DLD1 (cell line): ENCODE results near the gene HYLS1.

Source experiments
- in situ Hi-C: cut with HindIII; loops from 2 replicates; pipeline ENCODE4 v1.10.0; 2017; ENCODE audit warnings: low sequenced_read_pairs

Gene HYLS1

DNA sequence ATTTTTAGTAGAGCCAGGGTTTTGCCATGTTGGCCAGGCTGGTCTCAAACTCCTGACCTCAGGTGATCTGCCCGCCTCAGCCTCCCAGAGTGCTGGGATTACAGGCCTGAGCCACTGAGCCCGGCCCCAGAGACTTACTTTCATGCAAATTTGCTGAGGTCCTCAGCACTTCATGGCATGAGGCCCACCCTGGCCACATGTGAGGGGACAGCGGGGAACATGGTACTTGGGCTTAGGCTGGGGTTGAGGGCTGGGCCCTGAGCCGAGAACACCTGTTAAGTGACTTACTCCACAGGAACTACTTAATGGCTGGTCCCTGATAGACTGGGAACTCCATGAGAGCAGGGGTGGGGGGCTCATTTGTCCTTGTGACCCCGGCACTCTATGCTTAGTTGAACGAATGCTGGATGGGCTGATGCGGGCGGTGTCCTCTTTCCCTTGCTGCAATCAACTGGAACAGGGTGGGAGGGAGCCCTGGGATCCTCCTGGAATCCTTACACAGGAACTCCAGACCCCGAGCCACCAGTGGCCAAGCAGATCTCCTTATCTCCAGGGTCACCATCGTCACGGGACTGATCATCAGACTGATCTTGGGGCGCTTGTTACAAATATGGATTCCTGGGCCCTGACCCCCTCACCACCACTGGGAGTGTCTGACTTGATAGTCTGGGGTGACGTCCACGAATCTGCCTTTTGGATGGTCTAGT, 59.4 kb downstream of the HYLS1 start:
- in situ Hi-C loops: loop anchor here (25.0 kb wide), 2 partner anchors 140 to 290 kb away; no protein-coding TSS in a partner anchor

- in situ Hi-C loops: loop anchor here (25.0 kb wide), 2 partner anchors 140 to 290 kb away; no protein-coding TSS in a partner anchor
Measured at GRCh38 chr11:125947419-125948277, 60.2 kb downstream of the HYLS1 start.

GRCh38 chr11:125948278-125949051, 61.0 kb downstream of the HYLS1 start:
- in situ Hi-C loops: loop anchor here (25.0 kb wide), 2 partner anchors 139 to 289 kb away; no protein-coding TSS in a partner anchor

- in situ Hi-C loops: loop anchor here (25.0 kb wide), 2 partner anchors 138 to 288 kb away; no protein-coding TSS in a partner anchor
Measured at GRCh38 chr11:125949271-125950177, 62.1 kb downstream of the HYLS1 start.

- in situ Hi-C loops: no loop called here
Measured at GRCh38 chr11:125950178-125950490, 62.7 kb downstream of the HYLS1 start.
